ENCODE results near the gene REXO2.

REXO2 gene

DNA sequence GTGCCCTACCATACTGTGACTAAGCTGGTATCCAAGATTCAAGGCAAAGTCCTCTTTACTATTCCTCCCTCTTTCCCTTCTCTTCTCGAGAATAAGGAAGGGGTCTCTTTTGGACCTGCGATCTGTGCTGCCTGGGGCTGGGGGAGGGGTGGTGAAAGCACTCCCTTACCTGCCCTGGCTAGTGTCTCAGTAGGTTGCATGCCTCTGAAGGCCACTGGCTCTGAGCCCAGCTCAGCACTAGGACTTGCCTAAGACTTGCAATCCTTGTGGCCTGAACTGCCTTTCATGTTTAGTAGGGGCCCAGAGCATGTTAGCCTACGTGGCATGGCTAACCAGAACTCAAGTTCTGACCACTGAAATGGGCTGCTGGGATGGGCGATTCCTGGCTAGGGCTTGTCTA, 13.0 kb upstream of the REXO2 start:
- H3K4me1 Mint-ChIP-seq, result no peaks in the 10 kb centered on the region
- H3K9me3 Mint-ChIP-seq, result peaks cover 3% of the 10 kb centered on the region
- no peaks in the 10 kb centered on the region for H3K36me3 Mint-ChIP-seq
- no peak overlapping the region for H3K4me3 Mint-ChIP-seq
- no peak overlapping the region for H3K27ac Mint-ChIP-seq
- ATAC-seq (no peak), DNase-seq (ENCODE audit: low spot score in 2 of 2) (no peak)

- no peak overlapping the region for H3K4me3 Mint-ChIP-seq
- no peak overlapping the region for H3K27ac Mint-ChIP-seq
- peak; percentile 36 for ATAC-seq
- no peaks in the 10 kb centered on the region for H3K36me3 Mint-ChIP-seq
- no peaks in the 10 kb centered on the region for H3K4me1 Mint-ChIP-seq
- no peaks in the 10 kb centered on the region for H3K9me3 Mint-ChIP-seq
- no peak for DNase-seq (ENCODE audit: low spot score in 2 of 2)
These were observed 9.0 kb upstream of the REXO2 start for GRCh38 chr11:114430290-114430689.

DNA sequence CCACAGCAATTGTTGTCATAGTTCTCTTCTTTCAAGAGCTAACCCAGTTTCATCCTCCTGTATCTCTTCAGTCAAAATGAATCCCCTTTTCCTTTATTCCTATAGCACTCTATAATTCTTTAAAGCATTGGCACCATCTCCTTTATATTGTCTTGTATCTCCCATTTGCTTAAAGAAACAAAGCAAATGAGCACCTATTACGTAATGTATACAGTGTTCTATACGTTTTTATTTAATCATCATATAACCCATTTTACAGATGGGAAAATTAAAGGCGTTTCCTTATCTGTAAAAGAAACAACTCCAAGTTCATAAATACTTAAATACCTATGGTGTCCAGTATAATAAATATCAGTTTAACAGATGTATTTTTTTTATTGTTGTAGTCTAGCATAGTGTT, 6.4 kb upstream of the REXO2 start:
- H3K9me3 Mint-ChIP-seq, result no peaks in the 10 kb centered on the region
- DNase-seq (ENCODE audit: low spot score in 2 of 2), result no peak
- no peak overlapping the region for H3K27ac Mint-ChIP-seq
- no peak overlapping the region for H3K4me3 Mint-ChIP-seq
- no peaks in the 10 kb centered on the region for H3K4me1 Mint-ChIP-seq
- ATAC-seq, result no peak
- no peaks in the 10 kb centered on the region for H3K36me3 Mint-ChIP-seq

- ATAC-seq, result no peak
- Mint-ChIP-seq H3K4me1 (no peaks in the 10 kb centered on the region), H3K27ac (no peak overlapping the region), H3K36me3 (no peaks in the 10 kb centered on the region), H3K4me3 (no peak overlapping the region), H3K9me3 (no peaks in the 10 kb centered on the region)
- no peak for DNase-seq (ENCODE audit: low spot score in 2 of 2)
These were observed 5.9 kb upstream of the REXO2 start for GRCh38 chr11:114433376-114433775.

GRCh38 chr11:114438303-114438702, 964 bp upstream of the REXO2 start:
- H3K27ac Mint-ChIP-seq, result no peak overlapping the region
- no peaks in the 10 kb centered on the region for H3K9me3 Mint-ChIP-seq
- DNase-seq (ENCODE audit: low spot score in 2 of 2), result no peak
- H3K36me3 Mint-ChIP-seq, result peaks cover 27% of the 10 kb centered on the region
- no peak for ATAC-seq
- H3K4me3 Mint-ChIP-seq, result no peak overlapping the region
- peaks cover 29% of the 10 kb centered on the region for H3K4me1 Mint-ChIP-seq

DNA sequence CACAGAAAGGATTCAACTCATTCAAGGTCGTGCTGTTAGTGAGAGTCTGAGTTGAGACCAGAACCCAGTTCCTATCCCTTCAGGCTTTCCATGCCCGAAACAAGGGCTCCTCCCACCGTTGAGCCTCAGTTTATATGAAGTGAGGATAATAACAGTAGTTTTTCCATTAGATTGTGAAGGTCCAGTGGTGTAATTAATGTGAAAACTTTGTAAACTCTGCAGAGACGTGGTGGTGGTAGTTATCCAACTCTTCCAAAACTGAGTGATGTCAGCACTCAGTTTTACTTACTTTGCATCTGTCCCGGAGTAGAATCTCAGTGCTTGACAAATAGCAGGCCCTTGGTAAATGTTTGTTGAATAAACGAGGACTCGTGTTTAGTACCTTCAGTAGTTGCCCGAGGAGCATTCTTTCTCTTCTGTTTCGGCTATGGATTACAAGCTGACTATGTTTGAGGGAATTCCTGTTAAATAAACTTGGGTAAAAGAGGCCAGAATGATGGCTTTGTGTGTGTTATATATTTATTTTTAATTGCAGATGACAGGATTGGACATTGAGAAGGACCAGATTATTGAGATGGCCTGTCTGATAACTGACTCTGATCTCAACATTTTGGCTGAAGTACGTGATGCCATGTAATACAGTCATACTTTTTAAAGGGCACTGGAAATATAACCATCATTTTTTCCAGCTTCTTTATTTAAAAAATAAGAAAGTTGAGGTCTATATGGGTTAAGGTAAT, 1.0 kb downstream of the REXO2 start:
- H3K4me3 Mint-ChIP-seq, result peak overlapping the region; percentile 99
- peaks cover 42% of the 10 kb centered on the region for H3K36me3 Mint-ChIP-seq
- H3K27ac Mint-ChIP-seq, result peak overlapping the region; percentile 97
- H3K4me1 Mint-ChIP-seq, result peaks cover 29% of the 10 kb centered on the region
- DNase-seq (ENCODE audit: low spot score in 2 of 2), result no peak
- ATAC-seq, result no peak
- H3K9me3 Mint-ChIP-seq, result no peaks in the 10 kb centered on the region

DNA sequence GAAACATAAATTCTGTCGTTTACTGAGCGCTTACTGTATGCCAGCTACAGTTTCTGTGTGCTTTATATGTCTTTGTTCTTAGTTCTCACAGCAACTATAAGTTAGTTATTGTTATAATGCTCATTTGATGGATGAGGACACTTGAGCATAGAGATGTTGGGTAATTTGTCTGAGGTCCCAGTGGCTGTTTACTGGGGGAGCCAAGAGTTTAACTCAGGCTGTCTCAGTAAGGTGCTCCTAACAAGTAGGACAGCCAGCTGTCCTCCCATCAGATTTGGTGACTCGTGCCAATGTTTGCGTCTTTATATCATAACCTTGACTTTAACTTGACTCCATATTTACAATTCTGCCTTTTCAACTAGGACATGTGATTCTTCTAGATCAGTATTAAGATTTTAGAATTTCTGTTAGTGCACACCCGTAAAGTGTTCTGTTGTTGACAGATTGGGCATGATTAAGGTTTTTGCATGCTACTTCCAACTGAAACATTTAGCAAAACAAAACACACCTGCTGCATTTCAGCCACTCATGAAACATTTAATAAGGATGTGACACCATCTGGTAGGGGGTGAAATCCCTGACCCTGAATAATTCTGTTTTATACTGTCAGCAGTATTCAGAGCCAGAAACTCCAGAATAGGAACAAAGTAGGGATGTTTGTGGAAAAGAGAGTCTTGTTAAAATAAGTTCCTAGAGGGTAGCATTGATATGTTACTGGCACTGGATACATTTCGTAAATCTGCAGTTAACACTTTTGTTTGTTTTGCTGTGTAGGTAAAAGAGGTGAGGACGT, 1.9 kb downstream of the REXO2 start:
- no peaks in the 10 kb centered on the region for H3K9me3 Mint-ChIP-seq
- H3K36me3 Mint-ChIP-seq, result peaks cover 48% of the 10 kb centered on the region
- no peak overlapping the region for H3K27ac Mint-ChIP-seq
- ATAC-seq, result no peak
- peaks cover 30% of the 10 kb centered on the region for H3K4me1 Mint-ChIP-seq
- peak overlapping the region; percentile 99 for H3K4me3 Mint-ChIP-seq
- DNase-seq (ENCODE audit: low spot score in 2 of 2), result no peak

- Mint-ChIP-seq H3K27ac (no peak overlapping the region), H3K4me3 (no peak overlapping the region)
These were observed 2.7 kb downstream of the REXO2 start for GRCh38 chr11:114441921-114442320.

DNA sequence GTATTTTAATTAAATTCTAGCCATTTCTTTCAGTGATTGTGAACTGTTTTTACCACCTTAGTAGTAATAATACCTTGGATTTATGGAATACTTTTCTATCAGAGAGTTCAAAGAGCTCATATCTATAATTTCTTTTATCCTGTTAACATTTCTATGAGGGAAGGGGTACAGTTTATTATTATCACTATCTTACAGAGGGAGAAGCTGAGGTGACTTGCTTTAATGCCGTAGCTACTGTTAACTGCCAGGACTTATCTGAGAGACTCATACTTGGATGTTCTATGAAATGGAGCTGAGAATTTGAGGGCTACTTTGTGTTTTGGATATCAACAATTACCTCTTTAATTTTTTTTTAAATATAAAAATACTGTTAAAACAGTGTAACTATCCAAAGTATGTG, 3.3 kb downstream of the REXO2 start:
- Mint-ChIP-seq H3K27ac (no peak overlapping the region), H3K9me3 (no peaks in the 10 kb centered on the region), H3K36me3 (peaks cover 62% of the 10 kb centered on the region), H3K4me1 (peaks cover 42% of the 10 kb centered on the region), H3K4me3 (no peak overlapping the region)
- ATAC-seq, result no peak
- no peak for DNase-seq (ENCODE audit: low spot score in 2 of 2)

More at GRCh38 chr11:114441921-114442320, 2.7 kb downstream of the REXO2 start:
- H3K9me3 Mint-ChIP-seq, result no peaks in the 10 kb centered on the region
- DNase-seq (ENCODE audit: low spot score in 2 of 2), result no peak
- peaks cover 36% of the 10 kb centered on the region for H3K4me1 Mint-ChIP-seq
- ATAC-seq, result no peak
- peaks cover 56% of the 10 kb centered on the region for H3K36me3 Mint-ChIP-seq

DNA sequence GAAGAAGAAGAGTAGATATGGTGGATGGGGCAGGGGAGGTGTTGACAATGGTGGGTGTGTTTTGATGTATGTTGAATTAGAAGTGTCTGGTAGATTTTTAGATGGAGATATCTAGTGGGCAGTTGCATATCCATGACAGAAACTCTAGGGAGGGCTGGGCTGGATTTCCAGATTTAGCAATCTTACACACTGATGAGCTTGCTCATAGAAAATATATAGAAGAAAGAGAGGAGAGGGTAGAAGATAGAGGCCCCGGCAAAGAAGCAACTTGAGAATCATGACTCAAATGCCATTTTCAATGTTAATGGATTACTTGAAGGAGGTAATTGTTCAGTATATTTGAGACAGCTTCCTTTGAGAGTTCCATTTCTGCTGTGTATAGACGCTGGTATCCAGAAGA, 8.2 kb downstream of the REXO2 start:
- Mint-ChIP-seq H3K27ac (no peak overlapping the region), H3K36me3 (peaks cover 78% of the 10 kb centered on the region), H3K4me3 (no peak overlapping the region), H3K9me3 (no peaks in the 10 kb centered on the region), H3K4me1 (peaks cover 13% of the 10 kb centered on the region)
- DNase-seq (ENCODE audit: low spot score in 2 of 2) (no peak), ATAC-seq (no peak)

DNA sequence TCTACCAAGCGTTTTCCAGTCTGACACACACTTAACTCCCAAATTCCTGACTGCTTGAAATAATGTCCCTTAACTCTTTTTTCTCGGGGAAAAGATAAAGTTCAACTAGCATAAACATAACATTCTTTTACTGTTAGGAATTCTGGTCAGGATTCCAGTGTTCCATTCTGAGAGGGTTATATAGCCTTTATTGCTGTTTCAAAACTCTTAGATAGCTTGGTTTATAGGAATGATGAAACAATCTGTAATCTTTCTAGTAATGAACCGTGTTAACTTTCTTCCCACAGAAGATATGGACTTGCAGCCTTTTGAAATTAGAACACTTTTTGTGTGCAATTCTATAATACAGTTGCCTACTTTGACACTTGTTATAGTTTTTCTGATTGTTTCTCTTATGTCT, 8.6 kb downstream of the REXO2 start:
- Mint-ChIP-seq H3K27ac (no peak overlapping the region), H3K4me1 (peaks cover 13% of the 10 kb centered on the region), H3K36me3 (peaks cover 76% of the 10 kb centered on the region), H3K9me3 (no peaks in the 10 kb centered on the region), H3K4me3 (no peak overlapping the region)
- ATAC-seq, result no peak
- no peak for DNase-seq (ENCODE audit: low spot score in 2 of 2)

DNA sequence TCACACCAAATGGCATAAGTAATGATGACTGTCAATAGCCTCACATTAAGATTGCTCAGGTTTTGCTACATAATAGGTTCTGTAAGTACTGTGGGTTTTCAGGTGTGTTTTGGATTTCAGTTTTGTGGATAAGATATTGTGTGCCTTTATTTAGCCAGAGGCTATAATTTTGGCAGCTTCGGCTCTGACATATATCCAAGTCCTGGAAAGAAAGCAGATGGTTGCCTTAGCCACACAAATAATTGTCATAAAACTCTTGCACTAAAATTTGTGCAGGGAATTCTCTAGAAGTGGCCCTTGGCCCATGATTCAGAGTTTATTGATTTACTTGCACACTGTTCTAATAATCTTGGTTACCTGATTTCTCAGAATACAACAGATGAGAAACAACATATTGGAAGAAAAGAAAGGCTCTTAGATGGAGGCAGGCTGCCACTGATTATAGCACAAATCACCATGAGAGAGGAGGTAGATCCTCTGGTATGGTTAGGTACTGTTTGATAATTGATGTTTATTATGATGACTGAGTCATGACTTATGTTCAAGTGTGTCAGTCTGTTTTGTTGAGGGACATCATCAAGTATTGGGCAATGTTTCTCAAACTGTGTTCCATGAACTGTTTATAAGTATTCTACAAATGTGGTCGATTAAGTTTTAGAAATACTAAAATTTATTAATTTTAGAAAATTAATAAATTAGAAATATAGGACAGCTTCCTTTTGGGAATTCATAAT, 9.6 kb downstream of the REXO2 start:
- no peaks in the 10 kb centered on the region for H3K9me3 Mint-ChIP-seq
- ATAC-seq (no peak), DNase-seq (ENCODE audit: low spot score in 2 of 2) (no peak)
- H3K4me1 Mint-ChIP-seq, result peaks cover 13% of the 10 kb centered on the region
- H3K27ac Mint-ChIP-seq, result no peak overlapping the region
- H3K36me3 Mint-ChIP-seq, result peaks cover 66% of the 10 kb centered on the region
- H3K4me3 Mint-ChIP-seq, result no peak overlapping the region

DNA sequence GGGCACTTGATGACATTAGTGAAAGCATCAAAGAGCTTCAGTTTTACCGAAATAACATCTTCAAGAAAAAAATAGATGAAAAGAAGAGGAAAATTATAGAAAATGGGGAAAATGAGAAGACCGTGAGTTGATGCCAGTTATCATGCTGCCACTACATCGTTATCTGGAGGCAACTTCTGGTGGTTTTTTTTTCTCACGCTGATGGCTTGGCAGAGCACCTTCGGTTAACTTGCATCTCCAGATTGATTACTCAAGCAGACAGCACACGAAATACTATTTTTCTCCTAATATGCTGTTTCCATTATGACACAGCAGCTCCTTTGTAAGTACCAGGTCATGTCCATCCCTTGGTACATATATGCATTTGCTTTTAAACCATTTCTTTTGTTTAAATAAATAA, 10.6 kb downstream of the REXO2 start:
- Mint-ChIP-seq H3K4me3 (no peak overlapping the region), H3K36me3 (peaks cover 57% of the 10 kb centered on the region), H3K27ac (no peak overlapping the region), H3K9me3 (no peaks in the 10 kb centered on the region), H3K4me1 (peaks cover 13% of the 10 kb centered on the region)
- ATAC-seq, result no peak
- no peak for DNase-seq (ENCODE audit: low spot score in 2 of 2)

DNA sequence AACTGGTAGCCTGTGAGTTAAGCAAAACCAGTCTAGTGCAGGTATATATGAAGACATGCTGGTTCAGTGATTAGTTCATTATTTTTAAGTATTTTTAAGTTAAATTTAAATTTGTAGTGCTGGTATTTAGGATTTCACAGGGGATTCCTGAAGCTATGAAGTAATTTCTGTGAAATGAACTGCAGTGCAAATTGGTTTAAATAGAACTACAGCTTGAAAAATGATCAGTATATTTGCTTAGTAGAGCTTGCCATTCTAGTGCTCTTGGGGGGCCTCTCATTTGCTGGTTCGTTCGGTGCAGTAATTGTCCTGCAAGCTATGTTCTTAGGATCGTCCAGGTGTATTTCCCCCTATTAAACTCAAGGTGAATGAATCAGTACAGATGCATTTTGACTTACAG, 13.1 kb downstream of the REXO2 start:
- Mint-ChIP-seq H3K4me3 (no peak overlapping the region), H3K27ac (no peak overlapping the region), H3K36me3 (peaks cover 38% of the 10 kb centered on the region), H3K9me3 (no peaks in the 10 kb centered on the region), H3K4me1 (peaks cover 2% of the 10 kb centered on the region)
- DNase-seq (ENCODE audit: low spot score in 2 of 2) (no peak), ATAC-seq (no peak)

GRCh38 chr11:114463999-114464398, 24.7 kb downstream of the REXO2 start:
- H3K27ac Mint-ChIP-seq, result no peak overlapping the region
- H3K4me1 Mint-ChIP-seq, result no peaks in the 10 kb centered on the region
- no peak for ATAC-seq
- H3K36me3 Mint-ChIP-seq, result no peaks in the 10 kb centered on the region
- H3K9me3 Mint-ChIP-seq, result peaks cover 5% of the 10 kb centered on the region
- no peak for DNase-seq (ENCODE audit: low spot score in 2 of 2)
- no peak overlapping the region for H3K4me3 Mint-ChIP-seq

All from stimulated activated effector memory CD8-positive, alpha-beta T cell treated with anti-CD3 and anti-CD28 coated beads, Interleukin-12 subunit alpha, Interleukin-12 subunit beta, amount 100 ng/mL, for 72 hours (primary cell).